Measurements from ENCODE around the gene SEMA3E.

Gene SEMA3E

DNA sequence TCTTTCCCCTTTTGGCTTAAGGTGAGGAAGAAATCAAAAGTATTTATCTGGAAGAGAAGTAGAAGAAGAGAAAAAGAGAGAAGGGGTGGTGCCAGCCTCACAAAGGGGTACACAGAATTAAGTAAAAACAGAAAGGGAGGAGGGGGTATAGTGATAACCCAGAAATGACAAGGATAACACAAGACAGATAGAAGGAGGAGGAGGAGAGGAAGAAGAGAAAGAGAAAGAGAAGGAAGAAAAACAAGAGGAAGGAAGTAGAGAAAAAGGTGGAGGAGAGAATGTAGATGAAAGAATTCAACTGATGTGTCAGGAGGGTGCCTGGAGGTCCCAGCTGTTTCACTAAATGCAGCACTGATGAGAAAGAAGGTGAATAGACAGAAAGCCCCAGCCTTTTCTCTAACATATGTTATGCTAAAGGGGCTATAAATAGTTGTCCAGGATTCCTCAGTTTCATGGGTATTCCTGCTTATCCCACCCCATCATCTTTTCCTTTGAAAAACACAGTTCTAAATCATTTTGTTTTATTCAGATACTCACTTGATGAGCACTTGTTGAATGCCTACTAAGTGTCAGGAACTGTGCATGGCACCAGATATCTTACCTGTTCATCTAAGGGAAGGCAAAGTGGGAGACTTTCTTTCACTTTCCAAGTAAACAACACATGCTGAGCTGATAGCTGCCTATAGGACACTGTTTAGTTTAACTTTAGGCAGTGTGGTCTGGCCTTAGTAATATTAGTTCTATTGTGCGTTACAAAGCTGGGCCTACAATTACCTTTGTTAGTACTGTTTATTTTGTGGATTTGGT is 8.0 kb downstream of the SEMA3E start:
- DNase-seq (ENCODE audit: low spot score) = no peak

DNA sequence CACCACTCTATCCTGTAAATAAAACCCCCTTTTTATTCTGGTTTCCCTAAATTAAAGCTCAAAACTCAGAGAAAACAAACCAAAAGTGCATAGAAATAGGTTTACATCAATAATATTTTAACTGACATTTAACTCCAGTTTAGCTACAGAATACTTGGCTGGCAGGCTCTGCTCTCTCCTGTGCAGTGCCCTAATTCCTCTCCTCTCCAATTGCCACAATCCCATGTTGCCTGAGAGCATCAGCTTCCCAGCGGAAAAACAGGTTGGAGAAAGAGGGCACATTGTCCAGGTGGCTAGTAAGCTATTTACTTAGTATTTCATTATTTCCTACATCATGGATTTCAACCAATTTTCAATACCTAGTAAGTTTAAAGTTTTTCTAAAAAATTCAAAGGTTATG is 8.7 kb downstream of the SEMA3E start:
- DNase-seq (ENCODE audit: low spot score) = no peak

DNA sequence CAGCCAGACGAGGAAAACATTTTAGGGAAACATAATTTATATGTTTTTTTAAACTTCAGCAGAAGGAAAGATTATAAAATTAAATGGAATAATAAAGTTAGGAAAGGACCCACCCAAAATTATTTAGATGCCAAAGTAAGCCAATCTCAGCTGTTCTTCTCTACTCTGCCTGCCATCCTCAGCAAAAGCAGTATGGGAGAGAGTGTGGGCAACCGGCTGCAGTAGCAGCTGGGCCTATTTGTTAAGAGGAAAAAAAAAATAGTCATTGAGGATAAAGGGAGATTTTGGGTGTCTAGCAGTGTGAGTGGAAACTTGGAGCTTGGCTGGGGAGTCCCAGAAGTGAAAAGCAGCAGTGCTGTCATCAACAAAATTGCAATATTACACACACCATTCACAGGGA is 15.4 kb downstream of the SEMA3E start:
- DNase-seq (ENCODE audit: low spot score) = no peak

DNA sequence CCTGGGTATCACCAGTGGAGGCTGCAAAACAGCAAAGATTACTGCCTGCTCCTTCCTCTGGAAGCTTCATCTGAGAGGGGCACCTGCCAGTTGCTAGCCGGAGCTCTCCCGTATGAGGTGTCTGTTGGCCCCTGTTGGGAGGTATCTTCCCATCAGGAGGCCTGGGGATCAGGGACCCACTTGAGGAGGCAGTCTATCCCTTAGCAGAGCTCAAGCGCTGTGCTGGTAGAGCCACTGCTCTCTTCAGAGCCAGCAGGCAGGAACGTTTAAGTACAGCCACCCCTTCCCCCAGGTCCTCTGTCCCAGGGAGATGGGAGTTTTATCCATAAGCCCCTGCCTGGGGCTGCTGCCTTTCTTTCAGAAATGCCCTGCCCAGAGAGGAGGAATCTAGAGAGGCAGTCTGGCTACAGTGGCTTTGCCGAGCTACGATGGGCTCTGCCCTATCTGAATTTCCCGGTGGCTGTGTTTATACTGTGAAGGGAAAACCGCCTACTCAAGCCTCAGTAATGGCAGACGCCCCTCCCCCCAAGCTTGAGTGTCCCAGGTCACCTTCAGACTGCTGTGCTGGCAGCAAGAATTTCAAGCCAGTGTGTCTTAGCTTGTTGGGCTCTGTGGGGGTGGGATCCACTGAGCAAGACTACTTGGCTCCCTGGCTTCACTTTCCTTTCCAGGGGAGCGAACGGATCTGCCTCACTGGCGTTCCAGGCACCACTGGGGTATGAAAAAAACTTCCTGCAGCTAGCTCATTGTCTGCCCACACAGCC is 19.6 kb downstream of the SEMA3E start:
- no peak for DNase-seq (ENCODE audit: low spot score)

DNA sequence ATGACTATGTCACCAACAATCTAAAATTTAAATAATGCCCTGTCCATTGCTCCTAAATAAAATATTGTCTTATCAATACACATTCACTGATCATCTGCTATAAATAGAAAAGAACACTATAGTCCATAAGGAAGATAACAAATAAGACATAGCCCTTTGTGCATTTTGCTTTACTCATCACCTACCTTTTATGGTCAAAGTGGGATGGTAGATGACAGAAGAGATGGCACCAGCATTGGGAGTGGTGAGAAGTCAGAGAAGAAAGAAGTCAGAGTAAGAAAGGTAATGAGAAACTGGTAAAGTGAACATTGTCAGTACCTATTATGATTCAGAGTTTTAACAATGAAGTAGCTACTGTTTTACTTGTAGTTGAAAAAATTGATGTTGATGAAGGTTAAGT is 31.1 kb downstream of the SEMA3E start:
- no peak for DNase-seq (ENCODE audit: low spot score)

DNA sequence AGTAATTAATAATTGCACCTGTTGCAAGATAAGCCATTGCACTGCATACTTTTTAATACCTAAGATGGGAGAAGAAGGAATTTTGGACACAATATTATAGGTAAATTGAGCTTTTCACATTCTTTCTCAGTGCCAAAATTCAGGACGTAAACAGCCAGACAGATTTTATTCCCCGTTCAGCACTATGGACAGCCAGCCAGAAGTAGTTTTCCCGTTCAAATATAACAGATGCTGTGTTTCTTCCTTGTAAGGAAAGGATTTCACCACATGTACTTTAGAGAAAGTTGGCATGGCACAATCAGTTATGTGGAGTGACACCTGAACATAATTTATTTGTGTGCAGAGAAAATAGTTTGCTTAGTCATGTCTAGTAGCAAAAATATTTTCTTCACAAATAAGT is 34.8 kb downstream of the SEMA3E start:
- DNase-seq (ENCODE audit: low spot score) = no peak

DNA sequence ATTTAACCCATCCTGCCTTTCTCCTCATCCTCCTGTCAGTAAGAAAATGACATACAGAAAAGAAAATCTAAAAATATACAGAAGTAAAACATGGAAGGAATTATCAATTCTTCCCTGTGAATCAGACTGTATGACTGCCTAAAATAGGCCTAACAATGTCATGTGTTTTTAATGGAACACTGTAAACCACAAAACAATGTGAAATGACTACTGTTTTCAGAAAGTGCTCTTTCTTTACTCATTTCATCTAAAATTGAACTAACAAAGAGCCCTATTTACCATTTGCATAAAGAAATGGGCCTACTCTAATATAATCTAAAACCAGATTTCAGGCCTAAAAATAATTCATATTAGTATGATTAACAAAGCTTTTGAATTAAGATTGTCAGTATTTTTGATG is 35.7 kb downstream of the SEMA3E start:
- no peak for DNase-seq (ENCODE audit: low spot score)

DNA sequence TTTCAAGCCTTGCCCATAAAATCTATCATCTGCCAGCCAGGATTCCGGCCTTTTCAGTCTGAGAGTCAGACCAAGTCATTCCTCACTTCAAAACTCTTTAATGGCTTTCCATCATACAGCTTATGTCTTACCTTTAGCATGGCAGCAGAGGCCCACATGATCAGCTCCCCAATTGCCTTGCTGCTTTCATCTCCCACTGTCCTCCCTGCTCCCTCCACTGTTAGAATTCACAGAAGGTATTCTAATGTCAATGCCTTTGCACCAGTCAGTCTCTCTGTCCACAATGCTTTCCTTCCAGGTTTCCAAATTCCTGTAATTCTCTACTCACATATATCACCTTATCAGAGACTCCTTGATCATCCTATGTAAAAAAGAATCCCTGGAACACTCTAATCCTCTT is 37.2 kb downstream of the SEMA3E start:
- DNase-seq (ENCODE audit: low spot score) = no peak

DNA sequence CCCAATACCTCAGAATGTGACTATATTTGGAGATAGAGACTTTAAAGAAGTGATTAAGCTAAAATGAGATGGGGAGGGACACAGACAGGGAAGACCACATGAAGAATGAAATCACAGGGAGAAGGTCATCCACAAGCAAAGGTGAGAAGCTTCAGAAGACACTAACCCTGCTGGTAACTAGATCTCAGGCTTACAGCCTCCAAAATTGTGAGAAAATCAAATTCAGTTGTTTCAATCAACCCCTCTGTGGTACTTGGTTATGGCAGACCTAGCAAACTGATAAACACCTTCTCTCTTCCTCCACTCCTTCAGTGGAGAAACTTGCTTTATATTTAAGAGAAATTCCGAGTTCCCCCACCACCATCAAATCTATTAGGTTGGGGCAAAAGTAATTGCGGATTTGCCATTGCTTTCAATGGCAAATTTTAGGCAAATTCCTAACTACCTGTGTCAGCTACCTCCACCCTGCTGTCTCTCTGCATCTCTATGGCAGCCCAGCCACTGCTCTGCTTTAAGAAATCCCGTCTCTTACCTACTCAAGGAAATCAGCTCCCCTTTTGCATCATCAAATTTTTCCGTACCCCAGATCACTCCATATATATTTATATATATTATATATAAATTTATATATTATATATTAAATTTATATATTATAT is 38.2 kb downstream of the SEMA3E start:
- no peak for DNase-seq (ENCODE audit: low spot score)

DNA sequence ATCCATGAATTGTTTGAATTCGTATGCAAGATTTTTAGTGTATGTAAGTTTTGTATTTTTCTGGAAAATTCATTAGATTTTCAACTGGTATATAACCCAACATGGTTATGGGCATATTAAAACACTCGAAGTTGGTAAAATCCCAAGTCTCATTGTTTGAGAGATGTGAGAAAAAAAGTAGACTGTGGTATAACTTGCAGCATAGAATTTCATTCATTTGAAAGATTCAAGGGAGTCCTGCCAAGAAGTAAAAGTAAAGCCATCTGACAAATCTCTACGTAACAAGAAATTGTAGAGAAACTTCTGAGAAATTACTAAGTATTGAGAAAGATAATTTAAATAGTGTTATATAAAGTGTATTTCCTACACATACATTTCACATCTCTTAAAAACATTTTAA is 40.2 kb downstream of the SEMA3E start:
- no peak for DNase-seq (ENCODE audit: low spot score)

DNA sequence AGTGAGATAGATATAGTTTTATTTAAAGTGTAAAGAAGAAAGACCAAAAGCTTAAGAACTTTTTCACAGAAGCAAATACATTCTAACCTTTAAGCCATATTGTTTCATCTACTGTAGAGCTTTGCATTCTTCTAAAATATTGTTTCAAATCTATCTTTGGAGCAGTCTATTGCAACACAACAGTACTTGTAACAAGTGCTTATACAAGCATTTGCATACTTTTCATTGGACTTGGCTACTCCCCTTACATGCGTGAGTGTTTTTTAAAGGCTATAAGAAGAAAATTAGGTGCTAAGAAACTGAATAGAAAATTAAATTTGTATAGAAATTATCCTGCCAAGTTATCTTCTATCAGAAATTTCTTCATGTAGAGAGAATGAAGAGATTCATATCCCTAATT is 45.3 kb downstream of the SEMA3E start:
- DNase-seq (ENCODE audit: low spot score) = no peak

DNA sequence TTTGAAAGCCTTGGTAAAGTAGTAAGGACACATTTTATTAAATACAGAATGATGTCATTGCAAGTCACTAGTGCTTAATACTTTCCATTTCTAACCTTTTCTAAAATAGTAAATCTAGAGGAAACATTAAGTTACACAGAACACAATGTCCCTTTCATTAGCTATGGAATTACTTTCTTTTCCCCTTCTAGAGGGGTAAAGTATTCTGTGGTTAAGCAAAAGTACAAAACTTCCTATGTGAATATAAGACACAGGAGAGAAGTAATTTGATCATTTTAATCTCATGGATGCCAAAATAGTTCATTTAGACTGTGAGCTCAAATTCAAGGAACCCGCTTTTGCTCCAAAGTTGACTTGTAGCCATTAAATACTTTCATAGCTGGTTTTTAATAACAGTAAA is 49.8 kb downstream of the SEMA3E start:
- no peak for DNase-seq (ENCODE audit: low spot score)

DNA sequence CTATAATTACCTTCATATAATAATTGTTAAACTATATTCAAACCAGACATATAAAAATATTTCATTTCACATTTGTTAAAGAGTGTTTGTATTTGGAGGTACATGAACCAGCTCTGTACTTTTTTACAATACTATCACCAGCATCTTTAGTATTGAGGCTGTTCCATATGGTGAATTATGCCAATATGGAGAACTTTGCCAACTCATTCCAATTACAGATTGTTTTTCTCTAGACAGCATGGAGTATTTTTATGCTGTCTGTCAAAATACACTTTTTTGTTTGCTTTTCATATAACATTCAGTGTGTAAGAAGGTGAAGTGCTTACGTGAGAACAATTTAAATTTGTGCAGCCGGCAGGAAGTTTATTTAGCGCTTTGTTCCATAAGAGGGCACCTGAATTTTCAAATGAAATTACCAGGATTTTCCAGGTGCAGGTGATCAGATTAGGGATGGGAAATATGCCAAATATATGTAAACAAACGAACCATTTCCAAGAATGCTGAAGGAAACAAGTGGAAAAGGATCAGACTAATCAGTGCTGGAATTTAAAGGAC is 54.9 kb downstream of the SEMA3E start:
- no peak for DNase-seq (ENCODE audit: low spot score)

DNA sequence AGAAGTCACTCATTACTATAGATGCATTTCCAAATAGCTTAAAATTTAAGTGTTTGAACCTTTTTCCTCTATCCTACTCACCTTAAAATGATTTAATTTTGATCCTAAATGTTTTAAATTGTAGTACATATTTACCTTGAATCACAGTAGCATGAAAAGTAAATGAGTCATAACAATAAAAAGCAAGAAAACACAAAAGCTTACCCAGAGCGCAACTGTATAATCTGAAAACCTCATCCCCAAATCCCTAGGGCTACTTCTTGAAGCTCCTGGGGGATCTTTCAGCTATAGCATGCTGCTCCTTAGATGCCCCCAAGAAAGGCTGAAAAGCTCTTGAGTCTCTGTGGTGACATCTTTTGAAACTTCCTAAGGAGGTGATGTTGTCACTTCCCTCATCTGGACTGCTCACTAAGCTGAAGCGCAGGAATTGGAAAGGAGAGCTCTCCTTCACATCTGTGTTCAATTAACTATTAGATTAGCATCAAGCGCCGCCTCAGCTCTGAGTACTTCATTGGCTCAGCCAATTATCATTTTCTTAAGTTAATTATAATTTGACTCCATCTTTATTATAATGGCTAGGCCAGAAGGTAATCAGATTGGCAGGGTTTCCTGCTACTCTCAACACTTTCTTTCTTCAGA is 60.2 kb downstream of the SEMA3E start:
- no peak for DNase-seq (ENCODE audit: low spot score)

DNA sequence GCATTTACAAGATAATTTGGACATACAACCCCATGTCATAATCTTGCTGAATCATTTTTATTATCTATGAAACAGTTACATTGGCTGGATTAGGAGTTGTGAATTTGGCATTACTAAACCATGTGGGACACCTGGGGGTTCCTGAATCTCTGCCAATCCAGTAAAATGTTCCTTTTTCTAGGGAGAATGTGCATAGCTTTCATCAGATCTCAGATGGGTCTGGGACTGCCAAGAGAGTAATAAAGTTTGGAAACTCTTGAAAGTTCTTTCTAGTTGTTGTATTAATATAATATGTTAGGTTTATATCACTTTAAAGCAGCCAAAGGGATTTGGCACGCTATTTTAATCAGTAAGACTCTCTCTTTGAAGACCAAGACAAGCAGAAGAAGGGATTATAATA is 62.7 kb downstream of the SEMA3E start:
- DNase-seq (ENCODE audit: low spot score) = no peak

DNA sequence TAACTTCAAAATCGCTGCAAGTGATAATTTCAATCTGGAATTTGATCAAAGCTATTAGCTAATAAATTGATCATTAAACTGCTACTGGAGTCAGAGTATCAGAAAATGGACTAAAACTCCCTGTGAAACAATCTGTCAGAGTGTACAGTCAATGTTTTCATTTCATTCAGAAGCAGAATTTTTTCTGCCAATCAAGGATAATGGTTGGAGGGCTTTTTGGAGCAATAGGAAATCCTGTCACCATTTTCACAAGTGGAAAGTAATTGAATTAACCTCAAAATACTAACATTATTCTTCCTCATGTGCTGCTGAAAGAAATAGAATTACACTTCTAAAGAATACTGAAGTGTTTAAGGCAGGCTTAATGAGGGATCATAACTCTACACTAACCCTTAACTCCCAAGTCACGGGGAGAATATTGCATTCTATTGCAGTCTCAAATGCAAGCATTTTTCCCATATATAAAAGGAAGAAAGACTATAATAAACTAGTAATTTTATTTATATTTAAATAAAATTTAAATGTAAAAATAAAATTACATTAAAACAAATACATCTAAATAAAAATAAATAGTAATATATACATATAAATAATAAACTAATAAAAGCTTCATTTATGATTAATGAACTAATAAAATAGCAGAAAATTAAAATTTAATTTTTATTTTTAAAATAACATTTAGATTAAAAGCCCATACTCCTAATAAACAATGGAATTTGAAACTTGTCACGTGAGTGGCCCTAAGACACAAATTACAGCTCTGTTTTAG is 67.1 kb downstream of the SEMA3E start:
- no peak for DNase-seq (ENCODE audit: low spot score)

DNA sequence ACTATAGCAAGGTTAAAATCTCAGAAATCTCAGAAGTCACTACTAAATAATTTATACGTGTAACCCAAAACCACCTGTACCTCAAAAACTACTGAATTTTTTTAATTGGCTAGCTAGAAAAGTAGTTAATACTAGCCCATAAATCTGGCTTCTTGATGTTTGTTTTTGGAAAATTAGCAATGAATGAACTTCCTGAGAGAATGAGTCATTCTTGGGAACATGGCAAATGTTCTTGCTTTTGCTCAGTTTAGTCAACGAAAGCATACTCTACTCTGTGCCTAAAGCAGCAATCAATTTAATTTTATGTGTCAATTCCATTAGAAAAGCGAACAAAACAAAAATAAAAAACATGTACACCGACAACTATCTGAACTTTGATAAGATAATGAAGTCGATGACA is 69.2 kb downstream of the SEMA3E start:
- no peak for DNase-seq (ENCODE audit: low spot score)

DNA sequence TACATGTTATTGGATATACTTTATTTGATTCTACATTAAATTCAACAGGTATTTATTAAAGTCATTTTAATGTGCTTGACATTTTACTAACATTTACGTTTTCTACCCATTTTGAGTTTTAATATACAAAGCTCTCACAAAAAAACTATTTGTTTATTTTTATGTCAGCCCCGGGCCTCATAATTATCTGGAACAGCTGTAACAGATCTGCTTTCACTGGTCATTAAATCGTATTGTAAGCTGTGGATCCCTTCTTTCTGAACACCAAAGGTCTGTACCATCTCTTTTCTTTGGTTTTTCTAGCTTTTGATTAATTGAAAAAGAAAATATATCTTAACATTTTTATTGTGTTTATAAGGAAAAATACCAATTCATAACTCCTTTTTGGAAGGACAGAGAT is 73.5 kb downstream of the SEMA3E start:
- DNase-seq (ENCODE audit: low spot score) = no peak

DNA sequence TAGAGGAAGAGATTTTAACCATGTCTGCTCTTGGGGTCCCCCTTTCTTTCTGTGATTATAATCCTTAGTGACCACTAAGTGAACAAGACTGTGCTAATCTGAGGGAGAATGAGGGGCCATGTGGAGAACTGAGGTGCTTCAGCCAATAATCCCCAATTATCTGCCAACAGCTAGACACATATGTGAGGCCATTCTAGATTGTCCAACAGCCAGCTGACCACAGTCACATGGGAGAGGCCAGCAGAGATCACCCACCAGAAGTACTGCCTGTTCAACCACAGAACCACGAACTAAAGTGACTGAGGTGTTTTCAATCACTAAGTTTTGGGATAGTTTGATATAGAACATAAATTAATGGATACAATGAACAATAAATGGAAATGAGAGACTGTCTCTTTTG is 74.3 kb downstream of the SEMA3E start:
- no peak for DNase-seq (ENCODE audit: low spot score)

DNA sequence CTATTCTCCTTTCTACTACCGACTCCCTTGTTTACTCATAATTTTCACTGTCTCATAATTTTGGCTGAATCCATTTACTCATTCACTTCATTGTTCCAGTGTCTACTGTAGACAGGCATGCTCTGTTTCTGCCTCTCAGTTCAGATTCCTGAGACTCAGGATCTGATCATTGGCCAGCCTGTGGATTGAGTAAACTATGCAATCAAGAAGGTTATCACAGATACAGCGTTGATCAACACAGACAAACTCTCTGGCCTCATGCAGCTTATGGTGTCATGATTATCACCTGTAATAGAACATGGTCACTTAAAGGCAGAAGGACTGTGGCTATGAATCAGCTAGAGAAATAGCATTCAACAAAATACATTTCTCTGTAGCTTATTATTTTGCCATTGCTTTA is 86.0 kb downstream of the SEMA3E start:
- no peak for DNase-seq (ENCODE audit: low spot score)

DNA sequence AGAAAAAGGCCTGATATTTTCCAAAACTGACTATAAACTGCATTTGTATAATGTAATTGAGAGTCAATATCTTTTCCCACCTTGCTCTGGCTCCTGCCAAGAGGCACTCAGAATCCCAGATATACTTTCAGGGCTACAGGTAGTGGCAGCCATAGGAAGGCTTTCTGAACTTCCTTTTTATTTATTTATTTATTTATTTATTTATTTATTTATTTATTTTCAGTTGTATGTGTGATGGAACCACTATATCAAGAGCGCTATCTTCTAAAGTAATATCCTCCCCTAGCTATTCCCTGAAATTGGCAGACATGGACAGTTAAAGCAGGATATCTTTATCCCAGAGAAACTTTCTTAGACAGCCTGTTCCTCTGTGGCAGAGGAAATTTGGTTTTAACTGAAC is 86.7 kb downstream of the SEMA3E start:
- DNase-seq (ENCODE audit: low spot score) = no peak

DNA sequence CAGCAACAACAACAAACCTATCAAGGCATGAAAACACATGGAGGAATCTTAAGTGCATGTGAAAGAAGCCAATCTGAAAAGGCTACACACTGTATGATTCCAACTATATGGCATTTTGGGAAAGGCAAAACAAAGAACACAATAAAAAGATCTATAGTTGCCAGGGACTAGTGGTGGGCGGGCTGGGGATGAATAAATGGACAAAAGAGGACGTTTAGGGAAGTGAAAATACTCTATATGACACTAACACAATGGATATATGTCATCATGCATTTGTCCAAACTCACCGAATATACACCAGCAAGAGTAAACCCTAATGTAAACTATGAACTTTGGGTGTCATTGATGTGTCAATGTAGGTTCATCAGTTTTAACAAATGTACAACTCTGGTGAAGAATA is 89.1 kb downstream of the SEMA3E start:
- no peak for DNase-seq (ENCODE audit: low spot score)

Data from HuH-7.5 (cell line).